Measurements from ENCODE around the gene ITPRID2.

DNA sequence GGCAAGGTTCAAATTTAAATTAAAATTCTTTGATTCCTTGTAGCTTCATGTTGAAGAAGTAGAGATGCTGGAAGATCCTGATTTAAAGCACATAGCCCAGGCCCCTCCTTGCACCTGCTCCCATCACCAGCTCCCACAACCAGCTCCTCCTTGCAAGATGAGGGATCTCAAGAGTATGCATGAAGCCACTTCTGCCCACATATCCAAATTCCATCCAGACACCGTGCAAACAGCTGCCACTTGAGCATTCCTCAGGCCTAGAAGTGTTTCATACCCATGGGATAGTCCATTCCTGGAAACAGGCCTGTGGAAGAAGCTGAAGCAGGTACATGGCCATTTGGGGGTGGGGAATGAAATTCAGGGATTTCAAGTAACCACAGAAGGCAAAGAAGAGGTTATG is 32.4 kb upstream of the ITPRID2 start:
- no peak for TF ChIP-seq FOXA1 (IDR thresholded peaks at IDR 0.05)
- TF ChIP-seq CTBP1 (IDR thresholded peaks at IDR 0.05; ENCODE audit: borderline replicate concordance), result no peak
- TF ChIP-seq FOXK2 (IDR thresholded peaks at IDR 0.05), result no peak
- no peak for TF ChIP-seq ELF4 (IDR thresholded peaks at IDR 0.05)
- TF ChIP-seq PKNOX1 (IDR thresholded peaks at IDR 0.05), result no peak
- no peak for TF ChIP-seq SP1 (IDR thresholded peaks at IDR 0.05)
- TF ChIP-seq BHLHE40 (IDR thresholded peaks at IDR 0.05; ENCODE audit: borderline replicate concordance), result no peak
- TF ChIP-seq ZNF384 (IDR thresholded peaks at IDR 0.05), result no peak
- no peak for TF ChIP-seq ARNT (IDR thresholded peaks at IDR 0.05)
- no peak for TF ChIP-seq LEF1 (IDR thresholded peaks at IDR 0.05; ENCODE audit: borderline replicate concordance)

Data from HEK293T (cell line).